IMR-90 (cell line): ENCODE measurements around the gene CAMTA1. TPM values are rescaled to one million over a fixed set of nuclear protein-coding genes. Genes with fewer than 3 reads are reported as not detected.

Experiments used
- ATAC-seq: fragments of 200-7000 bp; cut with Tn5 transposase; 2 replicates; pipeline ENCODE4 v1.9.1; 2020; ENCODE audit warnings: low read depth, mild to moderate bottlenecking, moderate library complexity
- BruUV-seq: library from RNA; stranded (reverse); fragments of 400-500 nt; replicated peaks from 2 replicates; lab custom pipeline; 2021; lab: Mats Ljungman, UMichigan
- CTCF ChIA-PET: fragments of 300-600 bp; formaldehyde crosslinking; extraction: SDS; loops from one replicate; lab custom pipeline; 2021; ENCODE audit warnings: antibody characterized with exemption; lab: Yijun Ruan, JAX
- POLR2A ChIA-PET: fragments of 300-600 bp; sonication (Branson Sonifier 250); formaldehyde crosslinking; loops from one replicate; lab custom pipeline; 2022; ENCODE audit warnings: antibody characterized with exemption; ENCODE audit not compliant: unreplicated experiment; lab: Charles Lee
- DNase-seq: peaks from one replicate; pipeline ENCODE4 v3.0.0; 2013
- H2AFZ ChIP-seq: replicated peaks from 2 replicates; pipeline ENCODE3; 2013; ENCODE audit warnings: low read length, mild to moderate bottlenecking; ENCODE audit not compliant: poor library complexity
- H2AK5ac ChIP-seq: 2 replicates; pipeline ENCODE4 v1.6.1; 2013; ENCODE audit warnings: low read depth, low read length, inconsistent platforms
- H2AK9ac ChIP-seq: replicated peaks from 2 replicates; pipeline ENCODE3; 2013; ENCODE audit warnings: mild to moderate bottlenecking, low read depth, low read length, moderate library complexity; ENCODE audit not compliant: poor library complexity
- H2BK120ac ChIP-seq: 2 replicates; pipeline ENCODE4 v1.6.1; 2013; ENCODE audit warnings: low read depth, low read length, inconsistent platforms
- H2BK15ac ChIP-seq: 3 replicates; pipeline ENCODE4 v1.6.1; 2013; ENCODE audit warnings: low read depth, low read length, inconsistent platforms
- H2BK20ac ChIP-seq: 2 replicates; pipeline ENCODE4 v1.6.1; 2013; ENCODE audit warnings: low read depth, mild to moderate bottlenecking, inconsistent platforms, low read length, moderate library complexity
- H2BK5ac ChIP-seq: 2 replicates; pipeline ENCODE4 v1.6.1; 2013; ENCODE audit warnings: mild to moderate bottlenecking, low read depth, low read length, inconsistent platforms; ENCODE audit not compliant: poor library complexity, severe bottlenecking
- H3K14ac ChIP-seq: replicated peaks from 2 replicates; pipeline ENCODE4 v1.6.1; 2013; ENCODE audit warnings: low read depth, low read length, inconsistent platforms
- H3K18ac ChIP-seq: 2 replicates; pipeline ENCODE4 v1.6.1; 2013; ENCODE audit warnings: low read depth, low read length, control low read depth
- H3K23ac ChIP-seq: 2 replicates; pipeline ENCODE4 v1.6.1; 2013; ENCODE audit warnings: low read depth, low read length, inconsistent platforms
- H3K27ac ChIP-seq: 2 replicates; pipeline ENCODE4 v1.5.1; 2013; ENCODE audit warnings: mild to moderate bottlenecking, control low read depth, low read length; ENCODE audit not compliant: insufficient read depth
- H3K27me3 ChIP-seq: 2 replicates; pipeline ENCODE4 v1.6.1; 2013; ENCODE audit warnings: low read length; ENCODE audit not compliant: control insufficient read depth, insufficient read depth
- H3K36me3 ChIP-seq: 2 replicates; pipeline ENCODE4 v1.6.1; 2013; ENCODE audit warnings: low read length, mixed read lengths; ENCODE audit not compliant: control insufficient read depth, insufficient read depth
- H3K4ac ChIP-seq: 2 replicates; pipeline ENCODE4 v1.6.1; 2013; ENCODE audit warnings: low read depth, low read length, inconsistent platforms
- H3K4me1 ChIP-seq: 2 replicates; pipeline ENCODE4 v1.6.1; 2013; ENCODE audit warnings: low read length, mixed read lengths; ENCODE audit not compliant: control insufficient read depth, insufficient read depth
- H3K4me2 ChIP-seq: 2 replicates; pipeline ENCODE4 v1.6.1; 2013; ENCODE audit warnings: low read depth, mild to moderate bottlenecking, control low read depth, low read length, moderate library complexity
- H3K4me3 ChIP-seq: 2 replicates; pipeline ENCODE4 v1.5.1; 2013; ENCODE audit warnings: low read depth, mild to moderate bottlenecking, control low read depth, low read length, moderate library complexity; ENCODE audit not compliant: insufficient read depth
- H3K56ac ChIP-seq: 2 replicates; pipeline ENCODE4 v1.6.1; 2013; ENCODE audit warnings: low read length, inconsistent platforms; ENCODE audit not compliant: insufficient read depth; ENCODE audit errors: extremely low read depth
- H3K79me1 ChIP-seq, 2 experiments: 2 replicates each; pipeline ENCODE4 v1.6.1; 2013; ENCODE audit warnings: low read length in 2 of 2, inconsistent platforms in 1 of 2, low read depth in 1 of 2
- H3K9ac ChIP-seq: 2 replicates; pipeline ENCODE4 v1.6.1; 2013; ENCODE audit warnings: low read depth, low read length, control low read depth
- H3K9me1 ChIP-seq: 2 replicates; pipeline ENCODE4 v1.6.1; 2013; ENCODE audit warnings: low read length, inconsistent platforms; ENCODE audit not compliant: insufficient read depth
- H3K9me3 ChIP-seq: 2 replicates; pipeline ENCODE4 v1.6.1; 2013; ENCODE audit warnings: low read length; ENCODE audit not compliant: control insufficient read depth, insufficient read depth
- H4K20me1 ChIP-seq: 2 replicates; pipeline ENCODE4 v1.6.1; 2013; ENCODE audit warnings: low read length, inconsistent platforms; ENCODE audit not compliant: insufficient read depth
- H4K5ac ChIP-seq: 2 replicates; pipeline ENCODE4 v1.6.1; 2013; ENCODE audit warnings: mild to moderate bottlenecking, low read depth, low read length, control low read depth
- H4K8ac ChIP-seq, 2 experiments: 2 replicates each; pipeline ENCODE4 v1.6.1; 2013; ENCODE audit warnings: low read depth in 2 of 2, low read length in 2 of 2, control low read depth in 1 of 2, inconsistent platforms in 1 of 2
- H4K91ac ChIP-seq: 2 replicates; pipeline ENCODE4 v1.6.1; 2013; ENCODE audit warnings: low read depth, low read length, inconsistent platforms; ENCODE audit not compliant: insufficient read depth
- FOS ChIP-seq: fragments of 150-350 bp; IDR thresholded peaks from 2 replicates; pipeline ENCODE4 v1.6.1; 2016; ENCODE audit warnings: low read depth, low read length
- POLR2A ChIP-seq: IDR thresholded peaks from 2 replicates; pipeline ENCODE4 v1.6.1; 2012; ENCODE audit warnings: mild to moderate bottlenecking, low read depth, low read length
- RCOR1 ChIP-seq: IDR thresholded peaks from 2 replicates; pipeline ENCODE4 v1.6.1; 2012; ENCODE audit warnings: mild to moderate bottlenecking, low read length, improper control_type of control experiment; ENCODE audit not compliant: insufficient replicate concordance
- RFX5 ChIP-seq: IDR thresholded peaks from 2 replicates; pipeline ENCODE4 v1.8.0; 2012; ENCODE audit warnings: low read depth, mild to moderate bottlenecking, low read length, moderate library complexity
- WGBS, 2 experiments: methylation state at CpG; one replicate each; pipeline versions ENCODE4 v1.1.5 to v1.1.7; 2013; ENCODE audit warnings: missing lambda C conversion rate in 2 of 2; ENCODE audit not compliant: insufficient read length in 1 of 2; ENCODE audit errors: extremely low coverage in 2 of 2; 5-methylcytosine and 5-hydroxymethylcytosine counted together
- dilution Hi-C: fragments of 300-500 bp; cut with HindIII; formaldehyde crosslinking; loops from one replicate; pipeline ENCODE4 v1.14.3; 2018; ENCODE audit warnings: low sequenced_read_pairs; ENCODE audit not compliant: unreplicated experiment
- in situ Hi-C: fragments of 300-500 bp; cut with MboI; formaldehyde crosslinking; loops from 3 replicates; pipeline ENCODE4 v1.14.3; 2019; ENCODE audit warnings: low sequenced_read_pairs, inconsistent platforms, mixed read lengths
- intact Hi-C: fragments of 100-400 bp; cut with micrococcal nuclease; formaldehyde crosslinking; loops from 2 replicates; pipeline ENCODE4 v1.10.0; 2022
- polyA plus RNA-seq, 3 experiments: library from polyadenylated mRNA; depleted of rRNA; stranded (reverse); fragments of >200 nt; gene quantifications; 2 replicates each; pipeline ENCODE4 v1.2.3, GENCODE V29; 2012; ENCODE audit warnings: low replicate concordance in 1 of 3
- total RNA-seq: library from RNA; depleted of rRNA; stranded (reverse); fragments of >200 nt; gene quantifications from 2 replicates; pipeline ENCODE4 v1.2.3, GENCODE V29; 2012

Gene CAMTA1
- total and polyA plus RNA-seq, 2 of the 4 experiments (the other 2 are of a cell fraction): 35.5 to 74.3 TPM

DNA sequence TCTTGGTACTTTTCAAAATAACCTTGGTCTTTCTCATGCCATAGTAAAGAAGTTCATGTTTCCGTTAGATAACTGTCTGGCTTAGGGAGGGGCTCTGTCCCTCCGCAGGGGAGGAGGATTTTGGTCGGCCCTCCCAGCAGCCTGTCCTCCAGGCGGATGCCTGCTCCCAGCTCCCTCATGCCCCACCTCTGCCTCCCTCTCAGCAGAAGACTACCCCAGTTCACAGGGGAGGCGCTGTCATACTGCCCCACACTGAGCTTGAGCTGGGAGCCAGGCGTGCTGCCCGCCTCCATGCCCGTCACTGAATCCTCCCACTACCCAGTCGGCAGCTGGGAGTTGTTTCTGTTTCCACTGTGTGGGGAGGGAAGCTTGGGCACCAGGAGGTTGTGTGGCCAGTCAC is 127.3 kb downstream of the CAMTA1 start (continued):
- TF ChIP-seq RFX5 (no peak), RCOR1 (no peak), POLR2A (no peak)

- no peak overlapping the region for H2BK5ac ChIP-seq
- H3K4me1 ChIP-seq: no peaks in the 10 kb centered on the region
- H3K9me3 ChIP-seq: peaks cover 5% of the 10 kb centered on the region
- DNase-seq (no peak), ATAC-seq (no peak)
- dilution Hi-C loops: no loop called here
- POLR2A ChIA-PET: no interaction called here
- peaks cover 9% of the 10 kb centered on the region; the same call in 1 of the 2 replicates for H3K27me3 ChIP-seq
- no peaks in the 10 kb centered on the region for H3K9me1 ChIP-seq
- H3K36me3 ChIP-seq: no peaks in the 10 kb centered on the region
- CTCF ChIA-PET: no interaction called here
- intact Hi-C loops: no loop called here
- no CpG with 5 or more reads among the region's 5 CpGs for WGBS, 2 experiments
- no peak overlapping the region for H2BK15ac ChIP-seq
- no peak overlapping the region for H4K91ac ChIP-seq
- H3K79me1 ChIP-seq: no peaks in the 10 kb centered on the region
- no peak overlapping the region for H3K4ac ChIP-seq
- H2BK120ac ChIP-seq: no peak overlapping the region
- no peaks in the 10 kb centered on the region for H4K20me1 ChIP-seq
- no peak overlapping the region for H3K4me3 ChIP-seq
- TF ChIP-seq FOS: no peak
- in situ Hi-C loops: no loop called here
- H3K23ac ChIP-seq: no peak overlapping the region
- no peak overlapping the region for H2AFZ ChIP-seq
- no peak overlapping the region for H3K9ac ChIP-seq
- H3K18ac ChIP-seq: no peak overlapping the region
- no peak overlapping the region for H2AK9ac ChIP-seq
- no peak overlapping the region for H3K56ac ChIP-seq
- no peak overlapping the region for H2BK20ac ChIP-seq
- no TSS peak for BruUV-seq
- H4K8ac ChIP-seq: no peak overlapping the region
- H2AK5ac ChIP-seq: no peak overlapping the region
- no peak overlapping the region for H3K14ac ChIP-seq
- no peak overlapping the region for H3K4me2 ChIP-seq
- no peak overlapping the region for H4K5ac ChIP-seq
- no peak overlapping the region for H3K27ac ChIP-seq
Observed at GRCh38 chr1:6913086-6913485, 127.8 kb downstream of the CAMTA1 start.
